Erythroblast (primary cell): Measurements from ENCODE around the gene GSTA2.

Source experiments
- GATA1 ChIP-seq: IDR thresholded peaks from 2 replicates; pipeline ENCODE4 v1.6.1; 2011; ENCODE audit warnings: low read depth, mild to moderate bottlenecking, control low read depth, low read length, moderate library complexity
- POLR2A ChIP-seq: IDR thresholded peaks from 2 replicates; pipeline ENCODE4 v1.6.1; 2011; ENCODE audit warnings: mild to moderate bottlenecking, low read length

DNA sequence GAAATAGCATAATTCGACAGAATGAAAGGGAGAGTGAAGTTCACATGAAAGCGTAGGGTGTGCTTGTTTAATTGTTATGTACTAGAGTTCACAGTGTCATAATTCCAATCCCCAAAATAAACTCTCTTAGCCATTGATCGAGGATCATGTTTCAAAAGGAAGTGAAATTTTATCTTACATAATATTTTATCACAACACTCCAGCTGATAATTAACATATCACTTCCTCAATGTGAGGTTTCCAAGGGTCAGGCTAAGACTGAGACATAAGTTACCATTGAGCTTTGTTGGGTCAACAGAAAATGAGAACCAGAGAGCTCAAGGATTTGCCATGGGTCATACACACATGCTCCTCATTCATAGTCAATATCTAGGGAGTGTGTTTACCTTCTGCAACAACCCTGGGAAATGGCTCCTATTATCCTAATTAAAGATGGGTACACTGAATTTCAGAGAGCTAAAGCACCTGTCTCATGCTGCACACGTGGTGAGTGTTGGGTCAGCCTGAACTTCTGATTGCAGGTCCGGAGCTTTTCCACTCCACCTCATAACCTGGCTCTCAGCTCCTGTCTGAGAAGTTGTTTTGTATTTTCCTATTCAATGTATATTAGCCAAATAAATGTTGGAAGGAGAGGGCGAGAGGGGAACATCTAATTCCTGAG lies 3.0 kb downstream of the GSTA2 start:
- no peak for TF ChIP-seq POLR2A
- no peak for TF ChIP-seq GATA1
